C4-2B (cell line): Measurements from ENCODE around the gene ERC2.

ENCODE experiments used
- H3K27ac ChIP-seq: fragments of 450-650 bp; 2 replicates; pipeline ENCODE4 v1.5.1; 2017
- CTCF ChIP-seq: fragments of 450-650 bp; conservative IDR thresholded peaks from 2 replicates; pipeline ENCODE4 v1.5.1; 2017; ENCODE audit warnings: mild to moderate bottlenecking
- ZFX ChIP-seq: fragments of 450-650 bp; IDR thresholded peaks from 2 replicates; pipeline ENCODE4 v1.6.1; 2017

Gene ERC2

GRCh38 chr3:55904716-55905115 lies 563.6 kb downstream of the ERC2 start:
- TF ChIP-seq ZFX = no peak
- TF ChIP-seq CTCF = no peak

DNA sequence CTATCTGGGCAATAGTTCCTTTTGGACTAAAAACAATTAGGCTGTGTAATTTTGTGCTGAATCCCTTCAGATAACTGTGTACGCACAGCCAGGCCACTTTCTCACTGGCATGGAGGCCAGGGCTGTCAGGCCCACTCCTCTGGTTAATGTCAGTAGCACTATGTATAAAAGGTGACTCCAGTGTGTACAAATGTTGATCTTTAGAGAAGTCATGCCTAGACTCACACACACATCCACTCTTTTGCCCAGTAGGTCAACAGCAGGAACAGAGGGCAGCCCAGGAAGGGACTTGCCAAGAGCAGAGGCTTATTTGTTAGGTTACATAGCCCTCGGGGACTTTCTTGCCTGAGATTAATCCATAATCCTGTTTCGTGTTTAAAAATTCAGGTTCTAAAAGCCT lies 564.6 kb downstream of the ERC2 start:
- TF ChIP-seq CTCF (no peak), ZFX (no peak)
- no peak overlapping the region for H3K27ac ChIP-seq

More at GRCh38 chr3:55904716-55905115, 563.6 kb downstream of the ERC2 start:
- no peak overlapping the region for H3K27ac ChIP-seq

DNA sequence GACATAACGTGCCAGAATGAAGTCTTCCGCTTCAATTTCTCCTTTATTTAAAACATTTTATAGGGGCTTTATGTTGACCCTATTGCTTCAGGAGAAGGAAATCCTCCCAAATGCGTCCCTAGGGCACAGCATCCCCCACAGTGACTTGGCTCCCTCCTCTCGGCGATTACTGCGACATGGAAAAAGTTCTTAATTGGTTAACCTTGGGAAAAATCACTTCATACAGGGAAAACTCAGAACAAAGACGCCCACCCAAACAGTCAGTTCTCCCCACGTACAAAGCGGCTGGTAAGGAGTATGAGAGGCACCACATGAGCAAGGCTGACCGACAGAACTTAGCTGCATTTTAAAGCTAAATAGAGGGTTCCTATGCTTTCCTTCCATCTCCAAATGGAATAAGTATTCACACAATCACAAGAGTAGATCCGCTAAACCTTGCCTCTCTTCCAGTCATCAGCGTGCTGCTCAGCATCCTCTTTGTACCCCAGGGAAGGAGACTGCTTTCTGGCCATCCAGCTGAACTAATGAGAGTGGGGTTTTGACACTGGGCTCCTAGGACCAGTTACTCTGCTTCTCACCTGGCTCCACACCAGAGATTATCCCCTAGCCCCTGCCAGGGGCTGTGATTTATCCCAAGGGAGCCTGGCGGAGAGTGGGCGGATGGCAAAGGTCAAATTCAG lies 565.9 kb downstream of the ERC2 start:
- no peak for TF ChIP-seq ZFX
- TF ChIP-seq CTCF = no peak
- H3K27ac ChIP-seq = no peak overlapping the region

- peak; percentile 78 for TF ChIP-seq CTCF
- TF ChIP-seq ZFX = no peak
- no peak overlapping the region for H3K27ac ChIP-seq
These were observed 568.4 kb downstream of the ERC2 start for GRCh38 chr3:55899887-55900286.

- H3K27ac ChIP-seq = no peak overlapping the region
- TF ChIP-seq ZFX (no peak), CTCF (peak; percentile 88)
These were observed 570.6 kb downstream of the ERC2 start for GRCh38 chr3:55897573-55898224.

DNA sequence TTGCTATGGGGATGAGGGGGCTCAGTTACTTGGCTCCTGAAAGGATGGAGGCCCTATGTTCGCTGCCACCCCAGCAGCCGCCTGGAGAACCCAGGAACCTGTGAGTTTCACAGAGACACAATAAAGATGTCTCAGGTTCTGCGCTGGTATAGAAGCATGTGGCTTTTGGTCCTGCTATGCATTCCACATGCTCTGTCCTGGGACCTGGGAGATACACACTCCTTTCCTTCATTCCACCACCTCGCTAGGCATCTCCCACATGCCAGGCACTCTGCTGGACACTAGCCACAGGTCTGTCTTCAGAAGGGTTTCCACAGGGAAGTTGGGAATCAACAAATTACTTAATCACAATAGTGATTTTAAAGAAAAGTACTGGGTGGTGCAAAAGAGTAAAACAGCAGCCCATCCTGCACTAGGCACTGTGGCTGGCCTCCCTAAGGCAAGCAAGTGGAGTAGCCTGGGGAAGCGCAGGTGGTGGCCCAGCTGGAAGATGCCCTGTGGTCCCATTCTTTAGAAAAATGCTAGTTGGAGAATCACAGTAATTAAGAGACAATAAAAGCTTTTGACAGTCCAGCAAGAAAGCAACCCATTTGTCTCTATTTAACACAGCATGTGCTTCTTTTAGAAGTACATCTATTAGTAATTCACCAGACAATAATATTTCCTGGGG lies 572.2 kb downstream of the ERC2 start:
- no peak overlapping the region for H3K27ac ChIP-seq

More for the DNA sequence above, 572.2 kb downstream of the ERC2 start:
- TF ChIP-seq ZFX (no peak), CTCF (no peak)
